Epidermal melanocyte (primary cell): ENCODE results near the gene PPP2CA.

Experiments
- DNase-seq: peaks from one replicate; pipeline ENCODE4 v3.0.0; 2011; ENCODE audit warnings: low spot score; ENCODE audit not compliant: insufficient read length

The PPP2CA gene

DNA sequence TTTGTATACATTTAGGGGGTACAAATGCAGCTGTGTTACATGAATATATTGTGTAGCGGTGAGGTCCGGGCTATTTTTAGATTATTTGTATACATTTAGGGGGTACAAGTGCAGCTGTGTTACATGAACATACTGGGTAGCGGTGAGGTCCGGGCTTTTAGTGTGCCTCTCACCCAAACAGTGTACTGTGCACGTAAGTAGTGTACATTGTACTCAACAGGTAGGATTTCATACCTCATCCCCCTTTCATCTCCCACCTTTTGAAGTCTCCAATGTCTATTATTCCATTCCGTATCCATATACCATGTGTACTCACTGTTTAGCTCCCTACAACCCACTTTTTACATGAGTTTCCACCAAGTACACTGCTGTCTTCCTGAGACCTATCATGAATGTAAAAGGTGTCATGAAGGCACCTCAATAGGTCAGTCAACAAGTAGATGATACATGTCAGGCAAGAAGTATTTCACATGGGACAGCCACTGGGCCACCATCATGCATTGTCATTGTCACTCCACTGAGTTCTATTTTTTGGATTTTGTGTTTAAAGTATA is 76.8 kb downstream of the PPP2CA start:
- DNase-seq: no peak

DNA sequence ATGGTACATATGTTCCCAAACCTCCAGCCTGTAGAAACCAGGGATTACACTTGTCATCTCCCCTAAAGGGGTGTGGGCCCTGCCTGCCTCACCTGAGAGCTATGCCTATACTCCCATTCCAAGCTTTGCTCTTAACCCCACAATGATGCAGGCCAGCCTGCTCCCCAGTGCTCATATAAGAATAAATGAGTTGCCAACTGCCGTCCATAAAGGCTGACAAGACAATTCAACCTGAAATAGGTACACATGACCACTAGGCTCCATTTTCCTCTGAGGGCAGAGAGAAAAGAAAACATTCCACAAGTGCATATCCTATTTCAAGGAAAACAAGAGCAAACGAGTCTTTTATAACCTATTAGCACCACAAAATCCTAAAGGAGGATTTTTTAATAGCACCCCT is 77.6 kb downstream of the PPP2CA start:
- DNase-seq: no peak

DNA sequence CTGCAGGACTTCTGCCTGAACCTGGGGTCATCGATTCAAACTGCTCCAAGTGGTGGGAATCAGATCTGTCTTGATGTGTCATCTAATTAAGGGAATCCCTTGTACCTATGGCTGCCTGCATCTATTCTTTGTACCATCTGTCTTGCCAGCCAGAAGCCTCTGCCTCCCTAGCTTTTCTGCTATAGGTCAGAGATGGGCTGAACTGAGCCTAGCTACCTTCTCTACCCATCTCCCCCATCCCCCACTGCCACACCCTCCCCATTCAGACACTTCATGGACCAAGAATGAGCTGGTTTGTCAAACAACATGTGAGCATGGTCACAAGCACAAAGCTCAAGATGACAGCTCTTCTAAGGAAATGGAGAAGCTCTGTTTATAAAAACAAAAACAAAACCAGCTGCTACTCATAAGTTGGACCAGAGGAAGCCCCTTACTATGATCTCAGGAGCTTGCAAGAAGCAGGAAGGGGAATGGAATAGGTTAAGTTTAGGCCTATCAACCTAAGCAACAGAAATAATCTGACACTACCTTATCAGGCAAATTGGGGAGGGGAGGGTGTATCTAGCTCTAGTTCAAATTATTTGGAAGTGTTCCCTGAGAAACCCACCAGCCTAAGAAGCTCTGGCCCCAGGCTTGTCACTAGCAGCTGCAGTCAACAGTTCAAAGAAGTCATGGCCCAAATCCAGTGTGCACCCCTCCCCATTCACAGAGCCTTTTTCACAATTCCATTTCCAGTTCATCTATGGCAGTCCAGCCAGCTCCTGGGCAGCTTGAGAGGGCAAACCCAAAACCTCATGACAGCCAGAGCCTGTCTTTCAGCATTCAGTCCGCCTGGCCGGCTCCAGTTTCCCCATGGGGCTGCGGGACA is 79.0 kb downstream of the PPP2CA start:
- DNase-seq: no peak

DNA sequence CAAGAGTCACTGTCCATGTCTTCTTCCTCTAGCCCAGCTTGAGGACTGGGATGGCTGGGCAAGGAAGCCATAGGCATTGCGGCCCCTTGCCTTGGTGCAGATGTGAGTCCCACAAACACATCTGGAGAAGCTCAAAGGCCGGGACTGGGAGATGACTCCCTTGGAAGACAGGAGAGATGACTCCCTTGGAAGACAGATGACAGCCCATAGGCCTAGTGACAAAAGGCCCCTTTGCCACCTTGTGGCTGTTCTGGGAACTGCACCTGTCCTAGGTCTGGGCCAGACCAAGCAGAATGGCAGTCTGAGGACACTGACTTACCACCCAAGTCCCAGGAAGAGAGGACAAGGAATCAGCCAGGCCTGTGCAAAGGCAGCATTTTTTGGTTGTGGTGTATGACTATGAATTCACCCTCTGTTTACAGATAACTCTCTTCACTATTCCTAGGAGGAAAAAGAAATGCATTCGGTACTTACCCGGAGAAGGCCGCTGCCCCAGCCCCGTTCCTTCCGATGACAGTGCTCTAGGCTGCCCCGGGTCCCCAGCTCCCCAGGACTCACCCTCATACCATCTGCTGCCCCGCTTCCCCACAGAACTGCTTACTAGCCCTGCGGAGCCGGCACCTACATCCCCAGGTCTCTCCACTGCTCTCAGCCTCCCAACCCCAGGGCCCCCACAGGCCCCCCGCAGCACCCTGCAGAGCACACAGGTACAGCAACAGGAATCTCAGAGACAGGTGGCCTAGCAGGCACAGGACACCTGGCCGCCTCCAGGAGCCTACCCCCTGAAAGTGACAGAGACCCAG is 79.9 kb downstream of the PPP2CA start:
- no peak for DNase-seq

DNA sequence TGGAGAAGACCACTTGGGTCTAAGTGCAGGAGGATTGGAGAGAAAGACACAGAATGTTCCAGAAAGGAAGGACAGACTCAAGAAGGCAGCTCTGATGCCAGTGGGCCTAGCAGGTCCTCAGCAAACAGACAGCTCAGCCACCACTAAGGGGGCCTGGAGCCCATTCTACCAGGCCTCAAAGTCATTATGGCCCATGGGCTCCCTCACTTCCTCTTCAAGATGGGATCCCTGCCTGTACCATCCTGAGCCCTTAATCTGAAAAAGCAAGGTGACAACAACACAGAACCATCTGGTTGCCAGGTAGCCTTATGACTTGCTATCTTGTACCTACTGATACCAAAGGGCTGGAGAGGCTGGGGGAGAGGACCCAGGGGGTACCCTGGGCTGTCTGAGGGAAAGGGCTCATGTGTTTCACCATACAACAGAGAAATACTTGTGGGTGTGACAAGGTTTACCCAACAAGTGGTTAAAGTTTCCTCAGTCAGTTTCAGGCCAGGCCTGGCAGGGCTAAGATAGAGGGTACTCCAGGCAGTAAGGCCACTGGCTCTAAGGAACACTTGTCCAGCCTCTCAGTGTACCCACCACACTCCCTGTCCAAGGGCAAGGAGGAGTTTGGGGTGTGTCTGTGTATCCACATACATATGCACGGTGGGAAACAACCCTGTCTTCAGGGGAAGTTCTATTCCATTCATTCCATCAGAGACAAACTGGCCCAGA is 80.7 kb downstream of the PPP2CA start:
- DNase-seq: no peak
